ENCODE data around the gene ANO7. TPM values are rescaled to one million over a fixed set of nuclear protein-coding genes. Genes with fewer than 3 reads are reported as not detected.

Gene ANO7
- total RNA-seq, 4 donors from 2014 or later, result 0.50 to 0.65 (median 0.60) TPM; not detected in 1

DNA sequence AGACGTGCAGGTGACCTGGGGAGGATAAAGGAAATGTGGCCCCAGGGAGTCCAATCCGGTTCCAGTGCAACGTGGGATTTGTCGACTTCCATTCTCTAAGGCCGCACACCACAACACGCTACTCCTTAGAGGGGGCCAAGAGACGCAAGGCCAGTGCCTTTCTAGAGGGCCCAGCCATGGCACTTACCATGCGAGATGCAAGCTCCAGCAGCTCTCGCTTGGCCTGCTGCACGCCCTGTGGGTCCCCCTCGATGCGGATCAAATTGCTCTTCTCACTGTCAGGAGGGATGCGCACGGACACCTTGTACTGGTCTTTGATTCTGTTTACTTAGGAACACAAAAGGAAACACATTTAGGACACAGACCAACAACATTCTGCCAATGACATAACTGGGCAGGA lies 61.2 kb downstream of the ANO7 start:
- no peak for DNase-seq (ENCODE audit: low spot score)
- TF ChIP-seq, protein P1, sequence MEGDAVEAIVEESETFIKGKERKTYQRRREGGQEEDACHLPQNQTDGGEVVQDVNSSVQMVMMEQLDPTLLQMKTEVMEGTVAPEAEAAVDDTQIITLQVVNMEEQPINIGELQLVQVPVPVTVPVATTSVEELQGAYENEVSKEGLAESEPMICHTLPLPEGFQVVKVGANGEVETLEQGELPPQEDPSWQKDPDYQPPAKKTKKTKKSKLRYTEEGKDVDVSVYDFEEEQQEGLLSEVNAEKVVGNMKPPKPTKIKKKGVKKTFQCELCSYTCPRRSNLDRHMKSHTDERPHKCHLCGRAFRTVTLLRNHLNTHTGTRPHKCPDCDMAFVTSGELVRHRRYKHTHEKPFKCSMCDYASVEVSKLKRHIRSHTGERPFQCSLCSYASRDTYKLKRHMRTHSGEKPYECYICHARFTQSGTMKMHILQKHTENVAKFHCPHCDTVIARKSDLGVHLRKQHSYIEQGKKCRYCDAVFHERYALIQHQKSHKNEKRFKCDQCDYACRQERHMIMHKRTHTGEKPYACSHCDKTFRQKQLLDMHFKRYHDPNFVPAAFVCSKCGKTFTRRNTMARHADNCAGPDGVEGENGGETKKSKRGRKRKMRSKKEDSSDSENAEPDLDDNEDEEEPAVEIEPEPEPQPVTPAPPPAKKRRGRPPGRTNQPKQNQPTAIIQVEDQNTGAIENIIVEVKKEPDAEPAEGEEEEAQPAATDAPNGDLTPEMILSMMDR (IDR thresholded peaks at IDR 0.05), result no peak
- ATAC-seq (ENCODE audit: low FRiP score), result no peak

DNA sequence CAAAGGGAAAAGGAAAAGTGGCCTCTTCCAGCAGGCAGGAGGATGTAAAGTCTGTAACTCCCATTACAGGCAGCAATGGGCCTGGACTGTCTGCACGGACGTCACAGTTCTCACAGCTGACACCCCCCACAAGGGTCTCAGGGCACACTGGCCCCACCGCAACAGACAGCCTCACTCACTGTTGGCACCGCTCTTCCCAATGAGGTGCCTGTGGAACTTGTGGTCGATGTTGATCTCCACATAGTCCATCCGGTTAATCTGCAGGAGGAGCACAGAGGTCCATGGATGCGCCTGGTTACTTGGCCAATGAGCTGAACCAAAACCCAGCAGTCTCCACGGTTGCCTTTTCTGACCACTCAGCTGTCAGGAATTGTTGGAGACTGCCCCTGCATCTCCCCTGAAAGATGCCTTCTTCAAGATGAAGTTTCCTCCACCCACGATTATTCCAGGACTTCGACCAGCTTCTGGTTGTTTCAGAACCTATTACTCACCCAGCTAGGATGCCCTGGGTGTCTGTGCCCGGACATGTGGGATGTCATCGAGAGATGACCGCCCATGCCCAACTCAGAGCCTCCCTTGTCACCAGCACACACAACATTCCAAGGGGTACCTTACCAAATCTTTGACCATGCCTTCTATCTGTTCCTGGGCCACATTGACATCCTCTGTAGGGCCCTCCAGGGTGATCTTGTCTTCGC lies 64.5 kb downstream of the ANO7 start:
- ATAC-seq (ENCODE audit: low FRiP score), result no peak
- TF ChIP-seq, protein P1 (IDR thresholded peaks at IDR 0.05), result no peak
- DNase-seq (ENCODE audit: low spot score), result no peak

DNA sequence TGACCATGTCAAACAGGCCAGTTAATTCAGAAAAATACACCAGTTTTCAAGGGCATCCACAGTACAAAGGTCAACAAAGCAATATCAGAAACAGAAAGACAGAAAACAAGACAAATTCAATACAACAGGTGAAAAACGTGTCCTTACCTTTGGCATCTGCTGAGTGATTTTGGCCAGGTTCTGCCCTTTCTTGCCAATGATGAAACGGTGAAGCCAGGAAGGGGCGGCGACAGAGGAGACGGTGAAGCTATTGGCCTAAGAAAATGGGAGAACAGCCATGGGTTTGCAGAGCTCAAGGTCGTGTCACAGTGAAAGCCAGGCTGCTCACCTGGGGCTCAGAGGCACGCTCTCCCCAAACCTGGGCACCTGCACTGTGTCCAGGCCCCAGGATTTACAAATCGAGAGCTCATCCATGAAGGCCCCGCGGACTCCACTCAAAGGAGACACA lies 66.5 kb downstream of the ANO7 start:
- no peak for DNase-seq (ENCODE audit: low spot score)
- ATAC-seq (ENCODE audit: low FRiP score), result no peak
- TF ChIP-seq, protein P1 (IDR thresholded peaks at IDR 0.05), result no peak

DNA sequence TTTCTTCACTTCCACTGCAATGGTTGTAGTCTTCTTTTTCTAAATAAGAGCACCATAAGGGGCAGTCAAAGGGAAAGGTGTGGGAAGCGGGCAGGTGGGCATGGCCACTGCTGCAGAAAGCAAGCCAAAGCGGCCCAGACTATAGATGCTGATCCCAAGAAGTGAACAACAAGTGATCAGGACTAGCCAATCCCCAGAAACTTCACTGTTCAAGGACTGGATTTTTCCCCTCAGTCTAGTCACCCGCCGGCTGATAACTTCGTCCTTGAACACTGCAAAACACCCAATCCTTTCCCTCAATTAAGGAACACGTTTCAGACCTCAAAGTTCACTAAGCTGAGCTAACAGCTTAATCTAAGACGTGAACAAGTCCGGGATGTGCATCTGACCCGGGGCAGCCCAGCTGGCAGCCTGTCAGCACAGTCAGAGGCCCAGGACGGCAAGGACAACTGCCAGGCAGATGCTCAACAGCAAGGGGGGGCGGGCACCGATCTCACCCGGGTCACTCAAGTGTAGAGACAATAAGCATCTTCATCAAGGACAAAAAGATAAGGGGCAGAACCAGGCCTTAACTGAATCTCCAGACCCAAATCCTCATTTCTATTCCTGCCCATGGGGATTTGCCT lies 67.2 kb downstream of the ANO7 start:
- TF ChIP-seq, protein P1 (IDR thresholded peaks at IDR 0.05), result no peak
- no peak for ATAC-seq (ENCODE audit: low FRiP score)
- DNase-seq (ENCODE audit: low spot score), result no peak

DNA sequence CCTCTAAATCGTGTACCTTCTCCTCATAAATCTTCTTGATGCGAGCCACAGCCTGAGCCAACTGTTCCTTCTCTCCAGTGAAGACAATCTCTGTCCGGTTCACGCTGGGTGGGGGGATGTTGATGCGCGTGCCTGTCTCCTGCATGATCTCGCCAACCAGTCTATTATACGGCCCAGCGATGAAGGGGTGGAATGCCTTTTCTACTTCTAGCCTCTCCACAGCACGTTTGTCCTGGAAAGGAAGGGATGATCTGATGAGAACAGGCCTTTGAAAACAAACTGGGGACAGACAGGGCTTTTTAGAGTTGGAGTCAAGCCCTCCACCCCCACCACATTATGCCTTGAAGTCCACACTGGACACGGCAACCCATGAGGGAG lies 67.7 kb downstream of the ANO7 start:
- TF ChIP-seq, protein P1 (IDR thresholded peaks at IDR 0.05), result no peak
- no peak for ATAC-seq (ENCODE audit: low FRiP score)
- DNase-seq (ENCODE audit: low spot score), result no peak

DNA sequence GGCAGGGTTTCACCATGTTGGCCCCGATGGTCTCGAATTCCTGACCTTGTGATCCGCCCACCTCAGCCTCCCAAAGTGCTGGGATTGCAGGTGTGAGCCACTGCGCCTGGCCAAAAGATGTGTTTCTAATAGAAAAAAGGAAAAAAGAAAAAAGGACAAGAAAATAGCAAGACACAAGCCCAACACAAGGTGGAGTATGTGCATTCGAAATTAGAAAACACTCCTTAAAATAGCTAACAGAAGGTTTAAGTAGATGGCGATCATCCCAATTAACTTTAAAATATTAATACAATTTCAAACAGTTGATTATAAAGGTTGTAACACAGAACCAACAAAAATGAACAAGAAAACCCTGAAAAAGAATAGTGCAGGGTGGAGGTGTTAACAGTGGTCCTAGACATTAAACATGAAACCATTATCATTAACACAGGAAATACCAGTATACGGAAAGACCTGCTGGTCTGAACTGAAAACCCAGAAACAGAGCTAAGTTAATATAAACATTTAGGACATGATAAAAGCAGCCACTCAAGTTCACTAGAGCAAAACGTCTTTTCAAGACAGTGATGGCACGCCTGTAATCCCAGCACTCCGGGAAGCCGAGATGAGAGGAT lies 69.0 kb downstream of the ANO7 start:
- TF ChIP-seq, protein P1 (IDR thresholded peaks at IDR 0.05), result no peak
- ATAC-seq (ENCODE audit: low FRiP score) (no peak), DNase-seq (ENCODE audit: low spot score) (no peak)

Measured in omental fat pad (tissue), 4 donors.